HG02840 (cell line): Measurements from ENCODE around the gene SRRM1.

Experiments
- ATAC-seq: cut with Tn5 transposase; IDR thresholded peaks from one replicate; pipeline ENCODE4 v1.9.1; 2021; ENCODE audit warnings: mild to moderate bottlenecking, moderate library complexity, moderate number of reproducible peaks; ENCODE audit not compliant: unreplicated experiment, low FRiP score

Gene SRRM1, protein sequence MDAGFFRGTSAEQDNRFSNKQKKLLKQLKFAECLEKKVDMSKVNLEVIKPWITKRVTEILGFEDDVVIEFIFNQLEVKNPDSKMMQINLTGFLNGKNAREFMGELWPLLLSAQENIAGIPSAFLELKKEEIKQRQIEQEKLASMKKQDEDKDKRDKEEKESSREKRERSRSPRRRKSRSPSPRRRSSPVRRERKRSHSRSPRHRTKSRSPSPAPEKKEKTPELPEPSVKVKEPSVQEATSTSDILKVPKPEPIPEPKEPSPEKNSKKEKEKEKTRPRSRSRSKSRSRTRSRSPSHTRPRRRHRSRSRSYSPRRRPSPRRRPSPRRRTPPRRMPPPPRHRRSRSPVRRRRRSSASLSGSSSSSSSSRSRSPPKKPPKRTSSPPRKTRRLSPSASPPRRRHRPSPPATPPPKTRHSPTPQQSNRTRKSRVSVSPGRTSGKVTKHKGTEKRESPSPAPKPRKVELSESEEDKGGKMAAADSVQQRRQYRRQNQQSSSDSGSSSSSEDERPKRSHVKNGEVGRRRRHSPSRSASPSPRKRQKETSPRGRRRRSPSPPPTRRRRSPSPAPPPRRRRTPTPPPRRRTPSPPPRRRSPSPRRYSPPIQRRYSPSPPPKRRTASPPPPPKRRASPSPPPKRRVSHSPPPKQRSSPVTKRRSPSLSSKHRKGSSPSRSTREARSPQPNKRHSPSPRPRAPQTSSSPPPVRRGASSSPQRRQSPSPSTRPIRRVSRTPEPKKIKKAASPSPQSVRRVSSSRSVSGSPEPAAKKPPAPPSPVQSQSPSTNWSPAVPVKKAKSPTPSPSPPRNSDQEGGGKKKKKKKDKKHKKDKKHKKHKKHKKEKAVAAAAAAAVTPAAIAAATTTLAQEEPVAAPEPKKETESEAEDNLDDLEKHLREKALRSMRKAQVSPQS

DNA sequence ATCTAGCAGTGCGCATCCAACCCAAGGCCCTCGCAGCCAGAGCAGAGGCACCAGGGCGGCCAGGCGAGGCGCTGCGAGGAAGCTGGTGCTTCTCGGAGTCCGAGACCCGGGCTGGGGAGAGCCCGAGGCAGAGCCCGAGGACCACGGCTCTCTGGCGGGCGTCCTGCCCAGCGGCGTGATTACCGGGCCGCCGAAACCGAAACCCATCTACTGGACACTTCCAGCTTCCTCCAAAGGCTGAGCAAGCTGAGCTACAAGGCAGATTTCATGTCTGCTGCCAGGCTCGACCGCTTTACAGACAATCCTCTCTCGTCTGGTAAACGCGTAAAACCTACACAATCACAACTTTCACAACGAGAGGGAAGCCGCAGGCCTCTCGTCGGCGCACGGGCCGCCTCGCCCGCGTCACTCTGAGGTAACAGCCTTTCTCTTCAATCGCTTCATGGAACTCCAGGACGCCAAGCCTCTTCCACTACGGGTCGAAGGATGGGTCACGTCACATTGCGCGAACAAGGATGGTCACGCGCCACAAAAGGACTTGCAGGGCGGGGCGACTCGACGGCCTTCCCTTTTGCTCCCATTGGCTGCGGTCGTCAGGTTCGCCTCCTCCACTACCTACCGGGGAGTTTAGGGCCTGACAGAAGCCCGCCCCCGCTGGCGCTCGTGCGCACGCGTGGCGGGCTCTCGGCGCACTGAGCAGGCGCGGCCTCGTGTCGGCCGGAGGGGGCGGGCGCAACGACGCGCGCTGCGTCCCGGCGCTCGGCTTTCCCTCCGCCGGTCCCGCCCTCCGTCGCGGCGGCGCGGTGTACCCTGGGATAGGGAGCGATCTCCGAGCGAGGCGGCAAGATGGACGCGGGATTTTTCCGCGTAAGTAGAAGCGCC is at the start of gene SRRM1:
SRRM1 (plus strand) TSS at position 822 of the 882 bp plus-strand sequence; CDS start at position 847, 25 bp downstream.
- ATAC-seq: peak; percentile 87

DNA sequence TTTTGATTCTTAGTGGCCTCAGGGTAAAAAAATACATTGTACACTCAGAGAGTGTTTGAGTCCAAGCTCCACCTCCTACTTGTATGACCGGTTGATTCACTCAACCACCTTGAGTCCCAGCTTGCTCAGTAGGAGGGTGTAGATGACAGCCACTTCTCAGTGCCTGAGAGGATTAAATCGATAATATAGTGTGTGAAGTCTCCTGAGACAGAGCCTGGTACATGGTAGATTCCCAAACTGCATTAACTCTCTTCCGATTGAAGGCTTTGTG is 48.8 kb upstream of the SRRM1 start:
- ATAC-seq: no peak

DNA sequence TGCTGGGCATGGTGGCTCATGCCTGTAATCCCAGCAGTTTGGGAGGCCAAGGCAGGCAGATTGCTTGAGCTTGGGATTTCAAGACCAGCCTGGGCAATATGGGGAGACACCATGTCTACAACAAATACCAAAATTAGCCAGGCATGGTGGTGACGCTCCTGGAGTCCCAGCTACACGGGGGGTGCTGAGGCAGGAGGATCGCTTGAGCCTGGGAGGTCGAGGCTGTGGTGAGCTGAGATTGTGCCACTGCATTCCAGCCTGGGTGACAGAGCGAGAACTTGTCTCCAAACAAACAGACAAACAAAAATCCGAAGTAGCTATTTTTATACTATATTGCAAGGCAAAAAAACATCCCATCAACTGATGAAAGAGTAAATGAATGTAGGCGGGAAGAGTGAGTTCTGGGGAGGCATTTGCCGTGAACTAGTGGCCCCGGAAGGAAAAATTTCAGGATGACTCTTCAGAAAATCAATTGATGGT is 46.7 kb upstream of the SRRM1 start:
- ATAC-seq: no peak

DNA sequence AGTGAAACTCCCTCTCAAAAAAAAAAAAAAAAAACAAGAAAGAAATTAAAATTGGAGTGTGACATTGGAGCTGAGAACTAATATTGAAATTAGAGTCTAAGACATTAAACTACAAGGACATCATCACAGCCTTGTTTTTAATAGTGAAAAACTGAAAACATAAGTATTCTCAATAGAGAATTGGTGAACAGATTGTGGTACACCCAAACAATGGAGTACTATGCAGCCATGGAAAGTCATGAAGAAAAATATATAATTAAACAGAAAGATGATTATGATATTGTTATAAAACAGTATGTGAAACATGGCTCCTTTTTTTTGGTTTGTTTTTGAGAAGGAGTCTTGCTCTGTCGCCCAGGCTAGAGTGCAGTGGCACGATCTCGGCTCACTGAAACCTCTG is 43.8 kb upstream of the SRRM1 start:
- ATAC-seq: no peak

DNA sequence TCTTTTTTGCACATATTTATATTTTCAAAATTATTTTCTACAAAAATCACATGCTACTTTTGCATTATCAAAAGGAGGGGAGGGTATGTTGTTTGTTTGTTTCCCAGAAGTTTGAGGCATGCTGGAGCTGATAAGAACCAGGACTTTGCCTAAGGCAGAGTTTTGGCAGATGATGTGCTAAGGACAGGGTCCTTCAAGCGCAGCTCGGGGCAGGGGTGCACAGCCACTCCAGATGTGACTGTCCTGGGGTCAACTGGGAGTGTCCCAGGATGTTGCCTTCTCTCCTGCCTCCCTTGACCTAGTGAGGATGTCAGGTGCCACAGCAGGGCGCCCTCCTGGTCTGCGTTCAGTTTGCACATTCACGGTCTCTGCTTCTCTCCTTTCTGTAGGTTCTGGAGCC is 42.6 kb upstream of the SRRM1 start:
- no peak for ATAC-seq

DNA sequence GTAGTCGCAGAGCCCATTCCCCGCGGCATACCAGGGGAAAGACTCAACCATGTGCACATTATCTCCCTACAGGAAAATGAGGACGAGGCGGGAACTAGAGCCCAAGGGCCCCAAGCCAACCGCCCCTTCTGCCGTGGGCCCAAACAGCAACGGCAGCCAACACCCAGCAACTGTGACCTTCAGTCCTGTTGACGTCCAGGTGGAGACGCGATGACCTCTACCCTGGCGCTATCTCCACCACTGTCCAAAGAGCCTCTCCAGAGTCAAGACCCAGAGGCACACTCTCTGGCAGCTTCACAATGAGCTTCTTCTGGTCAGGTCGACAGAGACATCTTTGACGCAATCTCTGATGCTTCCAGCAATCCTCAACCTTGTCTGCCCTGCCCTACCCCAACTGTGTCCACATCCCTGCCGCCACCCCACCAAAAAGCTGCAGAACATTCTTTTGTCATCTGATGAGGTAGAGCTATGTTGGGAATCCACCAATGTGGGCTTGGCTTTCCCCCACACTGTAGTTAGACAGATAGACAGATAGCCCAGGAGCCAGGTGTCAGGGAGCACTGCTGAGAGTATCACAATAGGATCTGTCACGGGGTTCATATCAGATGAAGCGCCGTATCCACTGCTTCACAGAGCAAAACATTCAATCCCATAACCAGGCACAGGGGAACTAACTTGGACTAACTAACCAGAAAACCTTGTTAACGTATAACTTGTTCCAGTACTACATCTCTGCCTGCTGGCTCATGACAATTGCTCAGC is 37.4 kb upstream of the SRRM1 start:
- no peak for ATAC-seq

DNA sequence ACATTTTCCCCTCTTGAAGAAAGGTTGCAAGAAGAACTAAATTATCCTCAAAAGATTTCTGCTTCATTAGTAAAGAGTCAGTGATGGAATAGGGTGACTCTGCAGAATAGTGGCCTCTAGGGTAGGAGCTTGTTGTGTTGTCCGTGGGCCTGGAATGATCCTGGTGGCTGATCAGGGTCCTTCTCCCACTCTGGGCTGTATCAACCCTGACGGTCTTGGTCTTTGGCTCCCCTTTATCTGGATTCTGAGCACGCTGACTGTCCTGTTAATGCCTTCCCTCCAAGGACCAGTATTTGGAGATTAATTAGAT is 36.9 kb upstream of the SRRM1 start:
- no peak for ATAC-seq

DNA sequence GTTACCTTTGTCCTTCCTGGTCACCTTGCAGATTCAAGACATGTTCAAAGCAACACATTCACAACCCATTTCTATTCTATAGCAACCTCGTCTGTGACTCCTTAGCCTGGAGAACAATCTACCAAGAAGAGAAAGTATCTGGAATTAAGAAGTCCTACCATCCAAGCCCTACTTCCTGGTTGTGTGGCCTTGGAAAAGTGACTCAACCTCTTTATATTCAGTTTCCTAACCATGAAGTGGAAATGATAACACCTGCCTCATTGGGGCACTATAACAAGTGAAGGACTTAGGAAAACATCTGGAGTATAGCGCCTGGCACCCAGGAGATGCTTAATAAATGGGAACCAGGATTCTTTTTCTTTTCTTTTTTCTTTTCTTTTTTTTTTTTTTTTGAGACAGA is 36.5 kb upstream of the SRRM1 start:
- no peak for ATAC-seq

DNA sequence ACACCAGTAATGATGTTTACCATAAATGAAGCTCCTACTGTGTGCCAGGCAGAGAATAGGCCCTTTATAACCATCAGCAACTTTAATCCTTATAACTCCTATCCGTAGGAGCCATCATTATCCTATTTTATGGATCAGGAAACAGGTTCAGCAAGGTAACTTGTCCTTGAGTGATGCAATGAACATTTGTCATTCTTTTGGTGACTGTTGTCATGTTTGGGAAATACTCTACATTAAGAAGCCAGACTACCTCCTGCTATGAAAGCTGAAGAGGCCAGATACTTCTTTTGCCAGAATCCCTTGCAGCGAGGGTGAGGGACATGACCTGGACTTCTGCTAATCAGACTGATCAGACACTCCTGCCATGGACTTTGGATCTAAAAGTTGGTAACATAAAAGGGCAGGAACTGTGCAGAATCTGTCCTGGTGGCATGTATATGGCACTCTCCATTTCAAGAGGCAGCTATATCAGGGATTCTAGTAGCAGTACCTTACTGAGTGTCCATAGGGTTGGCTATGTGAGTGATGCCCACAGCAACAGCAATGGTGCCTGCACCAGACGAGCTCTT is 33.1 kb upstream of the SRRM1 start:
- ATAC-seq: no peak

DNA sequence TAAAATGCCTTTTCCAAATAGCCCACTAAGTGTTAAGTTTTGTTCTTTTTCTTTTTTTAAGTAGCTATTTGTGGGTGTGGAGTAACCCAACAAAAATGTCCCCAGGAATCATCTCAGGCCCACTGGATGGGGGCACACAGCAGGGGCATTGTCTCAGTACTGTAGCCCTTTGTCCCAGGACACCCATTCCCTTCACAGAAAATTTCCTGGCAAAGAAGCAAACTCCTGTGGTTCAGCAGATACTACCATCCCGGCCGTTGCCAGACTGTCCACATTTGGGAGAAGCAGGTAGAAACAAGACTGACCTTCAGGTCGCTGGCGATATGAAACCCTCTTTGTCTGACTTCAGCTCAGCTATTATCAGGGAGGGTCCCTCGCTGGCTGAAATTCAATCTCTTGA is 23.7 kb upstream of the SRRM1 start:
- no peak for ATAC-seq

DNA sequence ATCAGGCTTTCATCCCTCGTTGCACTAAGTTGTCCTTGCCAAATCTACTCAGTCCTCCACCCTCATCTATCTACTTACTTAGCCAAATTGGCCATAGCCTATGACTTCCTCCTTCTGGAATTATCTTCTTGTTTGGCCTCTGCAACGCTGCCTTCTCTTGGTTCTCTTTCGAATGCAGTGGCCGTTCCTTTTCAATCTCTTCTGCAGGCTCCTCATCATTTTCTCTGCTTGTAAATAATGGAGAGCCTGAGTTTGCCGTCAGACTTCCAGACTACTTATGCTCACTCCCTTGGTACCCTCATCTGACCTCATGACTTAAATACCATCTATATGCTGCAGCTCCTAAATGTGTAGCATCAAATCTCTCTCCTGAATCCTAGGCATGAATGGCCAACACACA is 22.4 kb upstream of the SRRM1 start:
- ATAC-seq: no peak

DNA sequence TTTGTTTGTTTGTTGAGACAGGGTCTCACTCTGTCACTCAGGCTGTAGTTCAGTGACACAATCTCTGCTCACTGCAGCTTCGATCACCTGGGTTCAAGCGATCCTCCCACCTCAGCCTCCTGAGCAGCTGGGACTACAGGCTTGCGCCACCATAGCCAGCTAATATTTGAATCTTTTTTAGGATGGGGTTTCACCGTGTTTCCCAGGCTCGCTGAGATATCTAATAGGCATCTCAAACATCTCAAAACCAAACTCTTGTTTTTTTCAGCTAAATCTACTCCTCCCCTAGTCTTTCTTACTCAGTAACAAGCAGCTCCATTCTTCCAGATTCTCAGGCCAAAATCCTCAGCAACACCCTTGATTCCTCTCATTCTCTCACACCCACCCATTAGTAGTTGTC is 22.0 kb upstream of the SRRM1 start:
- no peak for ATAC-seq

DNA sequence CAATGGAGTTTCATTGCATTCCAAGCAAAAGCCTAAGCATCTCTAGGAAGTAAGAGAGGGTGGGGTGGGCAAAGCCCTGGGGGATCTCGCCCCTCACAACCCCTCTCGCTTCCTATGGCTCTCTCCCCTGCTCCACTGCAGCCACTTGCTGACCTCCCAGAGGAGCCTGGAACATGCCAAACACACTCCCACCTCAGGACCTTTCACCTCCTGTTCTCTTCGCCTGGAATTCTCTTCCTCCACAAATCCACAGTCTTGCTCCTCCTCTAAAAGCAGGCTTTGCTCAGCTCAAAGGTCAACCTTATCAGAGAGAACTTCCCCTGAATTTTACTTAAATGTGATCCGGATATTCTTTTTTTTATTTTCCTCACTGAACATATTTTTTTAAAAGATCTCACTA is 20.9 kb upstream of the SRRM1 start:
- ATAC-seq: no peak

DNA sequence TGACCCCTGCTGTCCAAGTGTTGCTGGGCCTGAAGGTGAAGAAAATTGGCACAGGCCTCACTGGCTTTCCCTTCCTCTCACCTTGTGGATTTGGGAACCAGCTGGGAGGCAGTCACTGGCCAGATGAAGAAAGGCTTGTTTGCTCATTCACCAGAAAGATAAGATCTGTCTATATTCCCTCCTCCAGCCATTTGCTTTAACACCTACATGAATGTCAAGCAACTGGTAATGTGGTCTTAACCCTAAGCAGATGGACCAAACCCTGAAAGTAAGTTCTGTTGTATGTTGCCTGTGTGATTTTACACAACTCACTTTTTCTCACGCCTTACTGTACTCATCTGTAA is 10.3 kb upstream of the SRRM1 start:
- ATAC-seq: no peak

DNA sequence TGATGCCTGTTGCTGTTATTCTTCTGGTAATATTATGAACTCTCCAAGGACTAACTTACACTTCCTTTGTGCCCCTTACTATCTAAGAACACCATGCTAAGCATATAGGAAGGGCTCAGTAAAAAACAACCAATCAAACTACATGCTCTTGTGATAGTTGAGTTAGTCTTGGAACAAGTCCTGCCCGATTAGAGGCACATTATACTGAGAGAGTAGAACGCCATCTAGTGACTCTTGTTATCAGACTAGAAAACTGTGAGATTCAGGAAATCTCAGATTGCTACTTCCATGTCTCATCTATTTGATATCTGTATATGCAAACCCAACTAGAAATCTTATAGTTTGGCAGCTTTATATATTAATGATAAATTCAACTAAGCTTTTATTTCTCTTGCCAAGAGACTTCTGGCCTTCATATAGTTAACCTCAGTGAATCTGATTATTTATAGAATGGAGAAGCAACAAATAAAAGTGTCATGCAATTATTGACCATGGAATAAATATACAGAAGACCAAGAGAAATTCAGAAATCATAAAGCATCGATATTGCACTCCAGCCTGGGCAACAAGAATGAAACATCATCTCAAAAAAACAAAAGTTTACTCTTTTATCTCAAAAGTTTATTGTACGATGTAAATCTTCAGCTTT is 7.8 kb upstream of the SRRM1 start:
- no peak for ATAC-seq

DNA sequence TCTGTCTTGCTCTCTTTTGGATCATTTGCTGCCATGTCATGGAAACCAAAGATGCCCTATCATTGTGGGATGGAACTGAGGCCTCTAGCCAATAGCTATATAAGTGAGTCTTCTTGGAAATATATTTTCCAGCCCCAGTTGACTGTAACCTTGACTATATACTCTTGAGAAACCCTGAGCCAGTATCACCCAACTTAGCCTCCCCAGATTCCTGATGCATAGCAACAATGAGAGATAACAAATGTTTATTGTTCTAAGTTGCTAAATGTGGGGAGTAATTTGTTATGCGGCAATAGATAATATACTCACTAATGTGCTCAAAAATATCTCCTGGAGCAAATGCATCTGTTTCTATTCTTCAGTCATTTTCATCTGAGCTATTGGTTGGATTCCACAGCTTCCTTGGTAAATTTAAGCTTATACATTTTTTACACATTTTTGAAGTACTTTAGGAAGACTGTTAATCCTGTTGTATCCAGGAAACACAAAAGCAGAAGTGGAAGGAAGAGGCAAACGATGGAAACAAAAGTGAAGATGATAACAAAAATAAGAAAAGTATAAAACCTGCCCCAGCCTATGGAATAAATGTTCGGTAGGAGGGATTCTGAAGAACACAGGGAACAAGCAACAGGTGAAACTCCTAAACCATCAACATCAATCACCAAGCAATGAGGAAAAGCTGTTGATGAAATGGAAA is 6.3 kb upstream of the SRRM1 start:
- no peak for ATAC-seq

DNA sequence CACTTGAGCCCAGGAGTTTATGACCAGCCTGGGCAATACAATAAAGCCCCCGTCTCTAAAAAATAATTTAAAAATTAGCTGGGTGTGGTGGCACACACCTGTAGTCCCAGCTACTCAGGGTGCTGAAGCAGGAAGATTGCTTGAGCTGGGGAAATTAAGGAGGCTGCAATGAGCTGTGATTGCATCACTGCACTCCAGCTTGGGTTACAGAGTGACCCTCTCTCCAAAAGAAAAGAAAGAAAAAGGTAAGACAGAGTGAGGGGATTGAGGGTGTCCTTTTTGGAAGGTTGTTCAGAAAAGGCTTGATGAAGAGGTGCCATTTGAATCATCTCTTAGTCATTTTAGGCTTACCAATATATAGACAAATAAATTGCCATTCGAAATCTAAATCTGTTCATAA is 4.0 kb upstream of the SRRM1 start:
- no peak for ATAC-seq

DNA sequence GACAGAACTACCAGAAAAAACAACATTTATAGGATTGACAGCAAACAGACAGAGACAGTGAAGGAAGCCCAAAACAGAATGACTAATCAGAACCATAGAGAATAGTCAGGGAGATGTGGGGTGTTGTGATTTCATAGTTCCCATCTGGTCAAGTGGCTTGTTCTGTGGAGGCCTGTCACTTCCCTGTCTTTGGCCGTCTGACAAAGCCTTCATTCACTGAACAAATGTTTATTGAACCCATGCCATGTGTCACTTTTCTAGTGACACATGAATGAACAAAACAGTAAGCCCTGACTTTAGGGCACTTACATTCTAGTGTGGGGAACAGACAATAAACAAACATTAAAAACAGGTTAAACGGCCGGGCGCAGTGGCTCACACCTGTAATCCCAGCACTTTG is 3.2 kb upstream of the SRRM1 start:
- ATAC-seq: no peak

DNA sequence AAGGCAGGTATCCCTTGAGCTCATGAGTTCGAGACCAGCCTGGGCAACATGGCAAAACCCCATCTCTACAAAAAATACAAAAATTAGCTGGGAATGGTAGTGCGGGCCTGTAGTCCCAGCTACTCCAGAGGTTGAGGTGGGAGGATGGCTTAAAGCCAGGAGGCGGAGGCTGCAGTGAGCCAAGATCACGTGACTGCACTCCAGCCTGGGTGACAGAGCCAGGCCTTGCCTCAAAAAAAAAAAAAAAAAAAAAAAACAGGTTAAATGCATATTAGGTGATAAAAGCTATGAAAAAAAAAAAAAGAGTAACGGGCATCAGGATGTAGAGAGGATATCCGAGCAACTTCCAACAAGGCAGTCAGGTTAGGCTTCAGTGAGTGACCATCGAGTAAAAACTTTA is 2.8 kb upstream of the SRRM1 start:
- no peak for ATAC-seq
